HG03039 (cell line): Measurements from ENCODE around the gene TSPOAP1.

ENCODE experiments used
- ATAC-seq: cut with Tn5 transposase; IDR thresholded peaks from one replicate; pipeline ENCODE4 v1.9.1; 2021; ENCODE audit warnings: mild to moderate bottlenecking, moderate library complexity; ENCODE audit not compliant: unreplicated experiment

The TSPOAP1 gene

DNA sequence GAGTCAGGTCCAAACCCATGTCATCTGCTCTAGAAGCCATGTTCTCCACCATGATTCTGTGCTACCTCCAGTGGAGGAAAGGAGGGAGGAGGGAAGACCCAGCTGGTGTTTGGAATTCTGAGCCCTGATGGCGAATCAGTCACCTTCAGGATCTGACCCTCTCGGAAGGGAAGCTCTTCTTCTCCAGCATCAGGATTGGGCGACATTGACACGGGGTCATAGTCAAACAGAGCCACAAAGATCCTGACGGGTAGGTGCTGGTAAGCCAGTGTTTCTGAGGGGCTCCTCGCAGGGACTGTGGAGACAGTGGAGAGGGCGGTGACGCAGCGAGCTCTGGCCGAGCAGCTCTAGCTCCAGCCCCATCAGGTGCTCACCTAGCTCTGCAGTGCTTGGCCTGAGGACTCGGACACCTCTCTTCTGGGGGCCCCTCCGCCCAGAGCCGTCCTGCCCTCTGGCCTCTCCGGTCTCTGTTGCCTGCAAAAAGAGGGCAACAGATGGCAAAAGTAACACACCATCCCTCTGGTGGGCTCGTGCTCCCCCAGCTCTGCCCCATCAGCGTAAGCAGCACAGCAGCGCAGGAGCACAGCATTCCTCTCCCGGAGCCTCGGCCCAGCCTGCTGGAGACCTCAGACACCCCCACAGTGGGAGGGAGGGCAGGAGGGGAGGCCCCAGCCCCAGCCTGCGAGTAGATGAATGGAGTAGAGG, 21.0 kb downstream of the TSPOAP1 start:
- no peak for ATAC-seq

DNA sequence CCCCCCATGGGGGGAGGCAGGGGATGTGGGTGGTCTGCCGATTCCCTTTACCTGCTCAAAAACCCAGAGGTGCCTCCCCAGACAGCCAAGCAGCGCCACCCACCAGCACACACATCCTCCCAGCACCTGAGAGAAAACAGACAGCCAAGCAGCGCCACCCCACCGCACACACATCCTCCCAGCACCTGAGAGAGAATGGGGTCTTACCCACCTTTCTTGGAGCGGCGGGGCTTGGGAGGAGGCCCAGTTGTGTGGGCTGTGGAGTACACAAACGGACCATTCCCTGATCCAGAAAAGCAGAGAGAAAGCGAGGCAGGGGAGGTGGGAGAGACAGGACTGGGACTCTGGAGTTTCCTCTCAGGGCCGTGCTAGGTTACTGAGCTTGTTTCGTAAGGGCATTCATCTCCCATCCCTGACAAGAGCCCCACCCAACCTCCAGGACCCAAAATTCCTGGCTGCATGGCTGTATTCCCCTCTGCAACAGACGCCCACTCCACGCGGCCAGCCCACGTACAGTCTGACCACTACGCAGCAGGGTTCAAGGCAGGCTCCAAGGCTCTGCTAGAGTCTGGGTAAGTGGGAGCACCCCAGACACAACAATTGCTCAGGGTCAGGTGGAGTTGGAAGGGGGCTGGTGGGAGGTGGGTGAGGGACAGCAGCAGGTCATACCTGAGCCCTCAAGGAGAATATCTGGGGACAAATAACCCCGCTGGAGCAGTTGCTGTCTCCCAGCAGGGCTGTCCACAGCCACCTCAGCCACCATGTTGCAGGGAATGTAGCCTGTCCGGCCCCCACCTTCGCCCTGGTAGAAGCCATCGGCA, 22.3 kb downstream of the TSPOAP1 start:
- no peak for ATAC-seq

GRCh38 chr17:58305626-58306025, 23.0 kb downstream of the TSPOAP1 start:
- ATAC-seq, result no peak

- ATAC-seq, result no peak
These were observed 23.7 kb downstream of the TSPOAP1 start for GRCh38 chr17:58304750-58305486.

- no peak for ATAC-seq
These were observed 24.4 kb downstream of the TSPOAP1 start for GRCh38 chr17:58303971-58304749.

DNA sequence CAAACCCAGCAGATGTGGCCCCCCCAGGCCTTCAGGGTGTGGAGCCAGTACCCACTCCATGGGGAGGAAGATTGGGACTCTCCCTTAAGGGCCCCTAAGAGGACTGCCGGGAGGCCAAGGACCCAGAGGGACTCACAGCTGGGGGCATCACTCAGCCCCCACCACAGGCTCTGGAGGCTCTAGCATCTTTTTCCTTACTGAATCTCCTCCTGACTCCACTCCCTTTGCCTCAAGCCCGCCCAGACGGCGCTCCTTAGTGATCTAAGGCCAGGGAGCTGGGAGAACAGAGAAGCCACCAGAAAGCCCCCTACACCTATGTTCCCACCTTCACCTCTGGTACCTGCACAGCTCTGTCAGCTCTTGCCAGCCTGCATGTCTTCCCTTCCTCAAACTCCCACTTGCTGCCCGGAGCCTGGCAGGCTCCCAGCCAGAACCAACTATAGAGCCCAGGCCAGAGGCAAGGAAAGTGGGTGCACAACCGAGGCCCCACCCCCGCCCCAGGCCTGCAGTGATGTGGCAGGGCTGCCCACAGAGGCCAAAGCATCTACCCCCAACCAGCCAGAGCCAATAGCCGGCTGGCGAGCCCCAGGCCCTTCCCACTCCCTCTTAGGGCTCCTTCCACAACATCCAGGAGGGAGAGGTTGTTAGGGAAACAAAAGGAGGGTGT, 25.5 kb downstream of the TSPOAP1 start:
- ATAC-seq, result no peak

DNA sequence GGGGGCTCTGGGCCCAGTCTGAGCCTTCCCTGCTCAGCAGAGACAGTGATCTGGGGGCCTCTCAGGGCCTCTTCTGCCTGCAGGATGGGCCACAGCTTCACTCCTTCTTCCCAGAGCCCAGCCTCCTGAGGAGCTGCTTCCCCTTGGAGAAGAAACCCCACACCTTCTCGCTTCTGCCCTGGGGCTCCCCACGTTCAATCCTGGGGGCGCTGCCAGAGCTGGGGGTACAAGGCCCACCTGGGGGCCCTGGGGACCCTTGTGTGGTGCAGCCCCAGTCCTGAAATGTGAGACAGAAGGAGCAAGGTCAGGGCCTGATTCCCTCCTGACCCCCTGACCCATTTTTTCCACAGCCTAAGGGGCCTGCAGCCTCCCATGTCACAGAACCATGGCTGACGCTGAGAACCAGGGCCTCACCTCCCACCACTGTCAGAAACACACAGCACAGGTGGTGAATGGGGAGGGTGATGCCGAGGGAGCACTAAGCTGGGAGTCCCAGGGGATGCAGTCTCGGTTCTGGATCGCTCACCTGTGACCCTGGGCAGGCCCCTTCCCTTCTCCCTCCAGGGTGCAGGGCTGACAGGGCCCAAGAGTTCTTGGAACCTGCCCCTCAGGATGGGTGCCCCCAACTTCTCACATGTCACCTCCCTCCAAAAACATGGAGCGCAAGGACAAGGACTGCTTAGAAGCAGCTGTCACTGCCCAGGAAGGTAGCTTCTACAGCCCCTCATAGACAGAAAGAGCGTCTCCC, 26.2 kb downstream of the TSPOAP1 start:
- no peak for ATAC-seq

DNA sequence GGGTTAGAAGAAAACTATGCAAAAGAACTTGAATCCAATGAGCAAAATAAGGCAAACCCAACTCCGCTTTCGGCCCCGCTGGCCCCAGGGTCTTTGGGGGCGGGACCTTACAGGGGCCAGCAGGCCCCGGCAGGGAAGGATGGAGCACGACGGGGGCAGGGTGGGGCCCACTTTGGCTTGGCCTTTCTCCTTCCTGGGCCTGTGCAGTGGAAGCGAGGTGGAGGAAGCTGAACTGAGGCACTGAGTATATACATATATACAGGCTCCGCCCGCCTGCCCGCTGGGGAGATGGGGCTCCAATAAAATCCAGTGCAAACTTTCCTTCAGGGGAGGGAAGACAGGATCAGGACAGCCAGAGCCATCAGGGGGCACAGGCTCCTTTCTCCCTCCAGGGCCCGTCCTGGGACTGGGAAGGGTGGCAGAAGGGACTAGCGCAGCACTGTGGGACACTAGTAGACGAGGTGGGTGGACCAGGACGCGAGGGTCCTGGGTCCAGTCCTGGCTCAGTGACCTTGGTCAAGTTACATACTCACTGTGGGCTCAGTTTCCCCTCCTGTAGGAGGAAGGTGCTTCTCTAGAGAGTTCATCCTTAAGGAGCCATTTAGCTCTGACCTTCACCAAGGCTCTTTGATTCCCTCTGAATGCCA, 27.0 kb downstream of the TSPOAP1 start:
- ATAC-seq, result no peak

DNA sequence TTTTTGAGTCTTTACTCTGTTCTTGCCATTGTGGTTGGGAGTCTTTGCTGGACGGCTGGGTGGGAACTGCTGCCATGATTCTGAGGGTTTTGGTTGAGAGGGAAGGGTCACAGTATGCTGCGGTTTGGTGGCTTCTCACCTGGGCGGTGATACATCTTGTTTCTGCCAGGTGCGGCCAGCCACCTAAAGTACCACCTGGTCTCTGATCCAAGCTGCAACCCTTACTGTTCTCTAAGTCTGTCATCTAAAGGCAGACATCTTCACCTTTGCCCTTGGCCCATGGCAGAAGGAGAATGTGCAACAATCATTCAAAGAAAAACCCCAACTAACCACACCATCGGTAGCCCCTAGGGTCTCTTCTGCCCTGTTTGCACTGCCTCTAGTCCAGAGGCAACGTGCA, 28.3 kb downstream of the TSPOAP1 start:
- no peak for ATAC-seq

DNA sequence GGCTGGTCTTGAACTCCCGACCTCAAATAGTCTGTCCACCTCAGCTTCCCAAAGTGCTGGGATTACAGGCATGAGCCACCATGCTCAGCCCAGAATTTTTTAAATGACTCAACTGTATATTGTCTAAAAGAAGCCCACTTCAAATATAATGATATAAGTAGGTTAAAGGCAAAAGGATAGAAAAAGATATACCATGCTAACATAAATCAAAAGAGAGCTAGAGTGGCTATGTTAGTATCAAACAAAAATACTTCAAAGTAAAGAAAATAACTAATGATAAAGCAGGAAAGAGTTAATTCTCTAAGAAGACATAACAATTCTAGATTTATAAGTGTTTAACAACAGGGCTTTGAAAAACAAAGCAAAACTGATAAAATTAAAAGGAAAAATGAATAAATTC, 34.6 kb downstream of the TSPOAP1 start:
- no peak for ATAC-seq

- ATAC-seq, result no peak
These were observed 37.3 kb downstream of the TSPOAP1 start for GRCh38 chr17:58291246-58291645.

DNA sequence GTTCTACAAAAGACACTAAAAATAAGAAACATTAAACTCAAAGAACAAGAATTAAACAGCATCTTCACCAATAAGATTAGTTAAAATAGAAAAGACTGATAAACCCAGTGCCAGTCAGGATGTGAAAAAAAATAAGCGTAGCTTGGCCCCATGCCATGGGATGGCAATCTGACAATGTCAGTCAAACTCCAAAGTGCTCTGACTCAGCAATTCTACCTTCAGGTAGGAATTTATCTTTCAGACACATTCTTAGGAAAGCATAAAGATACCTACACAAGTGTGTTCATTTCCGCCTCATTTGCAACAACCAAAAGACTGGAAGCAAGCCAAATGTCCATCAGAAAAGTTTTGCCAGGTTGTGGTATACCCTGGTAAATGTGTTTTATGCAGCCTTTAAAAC, 38.7 kb downstream of the TSPOAP1 start:
- no peak for ATAC-seq

DNA sequence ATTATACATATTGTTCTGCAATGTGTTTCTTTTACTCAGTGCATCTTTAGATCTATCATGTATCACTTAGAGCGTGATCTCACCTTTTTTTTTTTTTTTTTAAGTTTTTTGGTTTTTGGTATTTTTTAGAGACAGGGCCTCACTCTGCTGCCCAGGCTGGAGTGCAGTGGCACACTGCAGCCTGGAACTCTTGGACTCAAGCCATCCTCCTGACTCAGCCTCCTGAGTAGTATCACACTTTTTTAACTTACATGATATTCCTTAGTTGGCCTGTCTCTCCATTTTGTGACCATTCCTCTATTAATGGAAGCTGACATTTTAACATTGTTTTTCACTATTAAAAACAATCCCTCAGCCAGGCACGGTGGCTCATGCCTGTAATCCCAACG, 43.2 kb downstream of the TSPOAP1 start:
- no peak for ATAC-seq

DNA sequence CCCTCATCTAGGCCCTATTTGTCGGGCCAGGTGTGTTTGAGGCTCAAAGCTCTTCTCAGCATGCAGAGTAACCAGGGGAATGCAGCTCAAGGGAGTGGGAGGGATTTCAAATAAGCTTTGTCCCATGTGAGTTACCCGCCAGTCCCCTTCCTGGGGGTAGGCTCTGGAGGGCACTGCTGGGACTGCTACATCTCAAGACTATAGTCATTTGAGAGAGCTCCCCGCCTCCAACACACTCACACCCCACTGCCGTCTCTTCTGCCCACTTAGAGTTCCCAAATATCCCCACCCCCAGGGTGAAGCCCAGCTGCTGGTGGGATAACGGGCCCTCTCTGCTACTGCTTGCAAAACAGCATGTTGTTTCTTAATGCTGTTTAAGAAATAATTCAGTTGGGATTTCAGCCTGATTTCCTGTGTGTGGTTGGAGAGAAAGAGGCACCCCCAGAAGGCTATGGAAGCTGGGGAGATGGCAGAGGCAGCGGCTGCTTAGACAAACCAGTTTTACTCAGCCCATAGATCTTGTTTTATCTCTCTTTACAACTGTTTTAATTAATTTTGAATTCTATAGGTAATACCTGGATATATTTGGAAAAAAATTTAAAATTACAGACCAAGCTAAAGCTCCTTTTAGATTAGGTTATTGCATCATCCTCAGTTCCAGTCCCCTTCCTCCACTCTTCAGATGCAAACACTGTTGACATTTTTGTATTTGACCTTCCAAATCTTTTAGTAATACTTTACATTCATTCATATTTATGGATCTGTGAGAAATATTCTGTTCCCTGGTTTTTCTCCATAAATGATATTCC, 43.8 kb downstream of the TSPOAP1 start:
- no peak for ATAC-seq

- no peak for ATAC-seq
These were observed 44.7 kb downstream of the TSPOAP1 start for GRCh38 chr17:58283674-58284612.

- no peak for ATAC-seq
These were observed 46.2 kb downstream of the TSPOAP1 start for GRCh38 chr17:58282442-58282841.

- no peak for ATAC-seq
These were observed 47.0 kb downstream of the TSPOAP1 start for GRCh38 chr17:58281511-58282011.
